Endothelial cell of hepatic sinusoid (primary cell): ENCODE results near the gene SPESP1.

Experiments
- in situ Hi-C: cut with HindIII; loops from 2 replicates; pipeline ENCODE4 v1.10.0; 2017; ENCODE audit warnings: low sequenced_read_pairs

Gene SPESP1

DNA sequence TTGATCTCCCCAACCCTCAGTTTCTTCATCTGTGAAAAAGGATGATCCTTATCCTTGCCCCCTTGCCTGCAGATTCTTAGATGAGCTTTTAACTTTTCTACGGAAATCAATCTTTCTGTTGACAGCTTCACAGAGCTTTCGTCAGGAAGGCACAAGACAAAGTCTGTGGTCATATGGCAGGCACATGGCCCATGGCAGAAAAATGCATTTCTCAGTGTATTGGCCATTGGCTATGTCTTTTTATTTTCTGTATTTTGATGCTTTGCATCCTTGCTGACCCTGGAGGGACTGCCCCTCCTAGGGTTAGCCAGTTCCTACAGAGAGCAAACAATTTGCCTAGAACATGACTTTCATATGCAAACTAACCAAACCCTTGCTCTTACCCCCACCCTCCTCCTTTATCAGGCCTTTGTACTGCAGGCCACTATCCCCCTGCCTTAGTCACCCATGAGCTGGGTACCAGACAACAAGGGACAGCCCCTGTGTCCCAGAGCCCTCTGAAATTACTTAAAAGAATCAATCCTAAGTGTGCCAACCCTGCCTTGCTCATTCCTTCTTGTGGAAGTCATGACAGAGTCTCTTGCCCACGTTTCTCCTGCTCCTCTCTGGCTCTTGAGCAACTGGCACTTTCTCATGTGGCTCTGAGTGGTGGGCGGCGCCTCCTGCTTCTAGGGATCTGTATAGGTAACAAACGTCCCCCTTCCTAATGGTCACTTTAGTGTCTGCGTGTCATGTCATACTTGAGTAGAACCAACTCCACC is 60.1 kb downstream of the SPESP1 start:
- in situ Hi-C loops, result no loop called here

DNA sequence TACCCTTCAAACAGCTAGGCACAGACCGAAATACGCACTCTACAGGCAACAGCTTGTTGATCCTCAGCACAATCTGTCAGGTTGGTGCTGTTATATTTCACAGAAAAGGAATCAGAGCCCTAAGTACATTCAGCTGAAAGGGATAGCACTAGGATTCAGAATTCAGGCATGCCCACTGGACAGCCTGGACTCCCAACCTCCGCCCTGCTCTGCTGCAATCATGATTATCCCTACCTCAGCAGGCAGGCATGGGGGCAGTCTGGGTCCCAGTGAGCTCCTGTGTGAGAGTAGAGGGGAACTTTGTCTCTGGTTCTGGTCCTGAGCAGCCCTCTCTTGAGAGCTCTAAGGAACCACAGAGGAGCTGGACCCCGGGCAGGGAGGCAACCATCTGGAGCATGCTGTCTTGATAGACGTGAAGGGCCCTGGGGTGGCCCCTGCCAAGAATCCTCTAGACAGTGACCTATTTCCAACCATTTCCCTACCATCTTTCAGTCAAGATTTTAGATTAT is 60.7 kb downstream of the SPESP1 start:
- in situ Hi-C loops, result no loop called here

DNA sequence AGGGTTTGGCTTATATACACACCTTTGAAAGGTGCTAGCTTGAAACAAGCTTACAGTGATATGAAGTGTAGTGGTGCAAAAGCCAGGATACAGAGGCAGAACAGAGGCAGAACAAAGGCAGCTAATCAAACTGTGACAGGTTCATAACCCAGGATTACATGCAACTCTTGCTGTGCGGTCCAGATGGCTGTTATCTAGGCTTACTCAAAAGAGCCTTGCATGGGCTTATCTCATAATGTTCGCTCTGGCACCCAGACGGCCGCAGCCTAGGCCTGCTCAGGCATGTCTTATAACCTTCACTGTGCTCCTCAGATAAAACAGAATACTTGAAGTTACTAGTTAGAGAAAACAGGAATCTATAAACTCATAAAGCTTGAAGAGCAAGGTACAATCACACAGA is 61.4 kb downstream of the SPESP1 start:
- in situ Hi-C loops, result no loop called here

DNA sequence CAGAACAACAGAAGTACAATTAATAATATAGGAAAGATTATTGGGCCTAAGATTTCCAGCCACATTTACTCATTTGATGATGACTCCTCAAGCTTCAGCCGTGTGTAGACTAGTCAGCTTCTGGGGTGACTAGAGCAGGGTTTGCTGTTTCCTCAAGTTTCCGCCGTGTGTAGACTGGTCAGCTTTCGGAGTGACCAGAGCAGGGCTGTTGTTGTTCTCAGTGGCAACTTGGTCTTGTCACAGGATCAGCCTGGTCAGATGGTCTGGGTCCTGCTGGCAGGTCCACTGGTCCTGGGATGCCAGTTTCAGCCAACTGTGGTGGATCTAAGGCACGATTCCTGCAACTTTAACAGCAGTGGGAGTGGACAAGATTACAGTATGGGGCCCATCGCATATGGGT is 62.4 kb downstream of the SPESP1 start:
- in situ Hi-C loops, result no loop called here

DNA sequence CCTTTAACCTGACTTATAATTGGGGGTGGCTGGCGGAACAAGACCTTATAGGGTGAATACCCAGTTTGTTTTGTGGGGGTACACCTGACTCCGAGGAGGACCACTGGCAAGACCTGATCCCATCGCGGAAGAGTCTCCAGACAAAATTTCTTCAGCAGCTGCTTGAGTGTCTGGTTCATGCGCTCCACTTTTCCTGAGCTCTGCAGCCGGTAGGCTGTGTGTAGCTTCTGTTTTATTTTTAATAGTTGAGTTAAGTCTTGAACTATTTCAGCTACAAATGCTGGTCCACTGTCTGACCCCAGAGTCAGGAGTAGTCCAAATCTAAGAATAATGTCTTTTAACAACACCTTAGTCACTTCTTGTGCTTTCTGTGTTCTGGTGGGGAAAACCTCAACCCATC is 63.0 kb downstream of the SPESP1 start:
- in situ Hi-C loops, result no loop called here

DNA sequence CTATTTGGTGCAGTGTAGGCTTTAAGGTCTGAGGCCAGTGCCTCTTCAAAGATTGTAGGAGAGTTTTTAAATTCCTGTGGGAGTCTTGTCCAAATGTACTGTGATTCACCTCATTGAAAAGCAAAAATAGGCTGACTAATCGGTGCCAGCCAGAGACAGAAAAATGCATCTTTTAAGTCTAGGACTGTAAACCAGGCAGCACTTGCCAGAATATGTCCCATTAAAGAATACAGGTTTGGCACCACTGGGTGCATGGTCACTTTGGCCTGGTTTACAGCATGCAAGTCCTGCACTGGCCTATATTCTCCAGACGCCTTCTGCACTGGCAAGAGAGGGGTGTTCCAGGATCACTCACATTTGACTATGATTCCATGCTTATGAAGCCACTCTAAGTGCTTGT is 63.8 kb downstream of the SPESP1 start:
- in situ Hi-C loops, result no loop called here

DNA sequence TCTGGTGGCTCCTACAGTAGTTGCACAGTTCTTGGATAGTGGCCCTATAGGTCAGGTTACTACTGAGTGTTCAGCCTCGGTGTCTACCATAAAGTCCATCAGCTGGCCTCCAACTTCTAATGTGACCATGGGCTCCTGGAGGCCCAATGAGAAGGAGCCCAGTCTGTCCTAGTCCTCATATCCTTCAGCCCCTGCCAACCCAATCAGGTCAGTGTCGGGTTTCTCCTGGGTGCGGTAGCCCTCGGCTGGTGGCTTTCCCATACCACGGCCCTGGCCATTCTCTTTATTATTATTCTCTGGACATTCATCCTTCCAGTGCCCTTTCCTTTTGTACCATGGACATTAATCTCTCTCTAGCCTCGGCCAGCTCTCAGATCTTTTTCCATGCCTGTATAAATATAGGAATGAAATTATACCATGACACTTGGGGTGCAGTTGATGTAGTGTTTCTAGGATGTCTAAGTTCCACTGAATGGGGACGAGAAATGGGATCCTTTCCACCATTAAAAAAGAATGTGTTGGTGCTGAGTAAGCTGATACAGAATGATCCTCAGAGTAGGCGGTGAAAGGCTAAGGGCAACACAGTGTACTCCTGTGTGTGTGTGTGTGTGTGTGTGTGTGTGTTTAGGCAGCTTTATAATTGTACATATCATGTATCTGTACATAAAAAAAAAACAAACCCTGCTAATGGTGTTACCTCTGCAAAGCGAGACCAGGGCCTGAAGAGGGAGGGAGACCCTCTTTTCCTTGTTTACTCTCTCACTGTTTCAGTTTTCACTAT is 64.8 kb downstream of the SPESP1 start:
- in situ Hi-C loops, result no loop called here
